Stomach (tissue), 4 donors: ENCODE results near the gene SLC12A3.

Experiments used
- EP300 ChIP-seq: sonication (generic); formaldehyde crosslinking; IDR thresholded peaks from one replicate; pipeline ENCODE4 v1.6.1; 2017; ENCODE audit warnings: antibody characterized with exemption
- POLR2A ChIP-seq, 4 donors: fragments of 450-650 bp; IDR thresholded peaks; one replicate each; pipeline ENCODE4 v1.6.1; 2016; ENCODE audit warnings: antibody characterized with exemption in 4 of 4, control low read depth in 2 of 4, mild to moderate bottlenecking in 1 of 4, moderate library complexity in 1 of 4
- POLR2AphosphoS5 ChIP-seq, 3 donors: sonication (generic); formaldehyde crosslinking; IDR thresholded peaks; one replicate each; pipeline ENCODE4 v1.6.1; 2016; ENCODE audit warnings: antibody characterized with exemption in 3 of 3
- TF ChIP-seq, protein P1 (sequence below), 7 experiments: fragments of 450-650 bp in 4 of 7; fragments of 200-600 bp in 3 of 7; sonication (generic) in 3 of 7; IDR thresholded peaks; one replicate each; pipeline ENCODE4 v1.5.1; 2016 to 2019; ENCODE audit warnings: antibody characterized with exemption in 7 of 7, control low read depth in 2 of 7, mild to moderate bottlenecking in 1 of 7

DNA sequence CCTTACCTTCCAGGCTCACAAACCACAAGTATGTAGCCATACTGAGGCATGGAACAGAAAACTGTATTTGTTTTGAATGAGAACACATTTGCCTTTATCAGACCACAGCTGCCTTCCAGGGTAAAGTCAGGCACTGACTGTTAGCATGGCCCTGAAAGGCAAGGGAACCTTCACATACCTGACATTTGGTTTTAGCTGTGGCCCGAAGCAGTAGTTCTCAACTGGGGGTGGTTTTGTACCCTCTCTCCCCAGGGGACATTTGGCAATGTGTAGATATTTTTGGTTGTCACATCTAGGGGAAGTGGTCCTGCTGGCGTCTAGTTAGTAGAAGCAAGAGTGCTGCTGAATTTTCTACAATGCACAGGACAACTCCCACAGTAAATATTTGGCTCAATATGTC lies 76.1 kb downstream of the SLC12A3 start:
- TF ChIP-seq, protein P1, sequence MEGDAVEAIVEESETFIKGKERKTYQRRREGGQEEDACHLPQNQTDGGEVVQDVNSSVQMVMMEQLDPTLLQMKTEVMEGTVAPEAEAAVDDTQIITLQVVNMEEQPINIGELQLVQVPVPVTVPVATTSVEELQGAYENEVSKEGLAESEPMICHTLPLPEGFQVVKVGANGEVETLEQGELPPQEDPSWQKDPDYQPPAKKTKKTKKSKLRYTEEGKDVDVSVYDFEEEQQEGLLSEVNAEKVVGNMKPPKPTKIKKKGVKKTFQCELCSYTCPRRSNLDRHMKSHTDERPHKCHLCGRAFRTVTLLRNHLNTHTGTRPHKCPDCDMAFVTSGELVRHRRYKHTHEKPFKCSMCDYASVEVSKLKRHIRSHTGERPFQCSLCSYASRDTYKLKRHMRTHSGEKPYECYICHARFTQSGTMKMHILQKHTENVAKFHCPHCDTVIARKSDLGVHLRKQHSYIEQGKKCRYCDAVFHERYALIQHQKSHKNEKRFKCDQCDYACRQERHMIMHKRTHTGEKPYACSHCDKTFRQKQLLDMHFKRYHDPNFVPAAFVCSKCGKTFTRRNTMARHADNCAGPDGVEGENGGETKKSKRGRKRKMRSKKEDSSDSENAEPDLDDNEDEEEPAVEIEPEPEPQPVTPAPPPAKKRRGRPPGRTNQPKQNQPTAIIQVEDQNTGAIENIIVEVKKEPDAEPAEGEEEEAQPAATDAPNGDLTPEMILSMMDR (IDR thresholded peaks at IDR 0.05), result no peak
- TF ChIP-seq POLR2A (IDR thresholded peaks at IDR 0.05) (no peak), POLR2AphosphoS5 (IDR thresholded peaks at IDR 0.05) (peak in 1 of 3 donors; percentile 37), EP300 (no peak)
